ENCODE data around the gene P2RX4.

- TF ChIP-seq CTCF (conservative IDR thresholded peaks at IDR 0.05) (no peak), ZFX (IDR thresholded peaks at IDR 0.05) (no peak)
Observed at GRCh38 chr12:121248622-121249021, 38.7 kb downstream of the P2RX4 start.

All from C4-2B (cell line).